Measurements from ENCODE around the gene FAM131A.

FAM131A gene

DNA sequence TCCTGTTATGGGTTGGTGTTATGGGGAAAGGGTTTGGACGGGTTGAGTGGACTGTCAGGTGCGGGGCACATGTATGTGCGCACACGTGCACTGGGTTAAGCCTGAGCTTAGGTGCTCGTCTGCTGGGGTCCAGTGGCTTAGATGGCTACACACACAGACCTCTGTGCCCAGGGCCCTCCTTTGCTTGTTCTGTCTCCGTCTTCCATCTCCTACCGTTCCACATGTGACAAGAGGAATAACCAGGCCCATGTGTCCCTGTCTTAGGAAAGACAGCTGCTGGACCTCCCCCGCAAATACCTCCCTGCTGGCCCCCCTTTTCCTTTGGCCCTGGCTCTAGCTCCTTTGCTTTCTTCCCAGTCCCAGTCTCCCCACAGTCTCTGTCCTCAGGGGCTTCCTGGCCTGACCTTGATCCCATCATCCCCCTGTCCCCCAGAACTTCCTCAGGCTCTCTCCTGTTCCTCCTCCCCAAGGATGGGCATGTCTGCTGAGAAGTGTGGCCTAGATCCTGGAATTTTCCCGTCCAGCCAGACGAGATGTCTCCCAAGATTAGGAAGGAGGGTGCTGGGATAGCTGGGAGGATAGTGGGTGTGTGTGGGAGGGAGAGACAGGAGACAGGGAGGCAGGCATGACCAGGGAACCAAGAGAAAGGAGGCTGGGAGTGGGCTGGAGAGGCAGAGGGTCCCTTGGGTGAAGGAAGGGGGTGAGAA, 41.4 kb downstream of the FAM131A start:
- peak; percentile 47 for DNase-seq (ENCODE audit: low spot score)

DNA sequence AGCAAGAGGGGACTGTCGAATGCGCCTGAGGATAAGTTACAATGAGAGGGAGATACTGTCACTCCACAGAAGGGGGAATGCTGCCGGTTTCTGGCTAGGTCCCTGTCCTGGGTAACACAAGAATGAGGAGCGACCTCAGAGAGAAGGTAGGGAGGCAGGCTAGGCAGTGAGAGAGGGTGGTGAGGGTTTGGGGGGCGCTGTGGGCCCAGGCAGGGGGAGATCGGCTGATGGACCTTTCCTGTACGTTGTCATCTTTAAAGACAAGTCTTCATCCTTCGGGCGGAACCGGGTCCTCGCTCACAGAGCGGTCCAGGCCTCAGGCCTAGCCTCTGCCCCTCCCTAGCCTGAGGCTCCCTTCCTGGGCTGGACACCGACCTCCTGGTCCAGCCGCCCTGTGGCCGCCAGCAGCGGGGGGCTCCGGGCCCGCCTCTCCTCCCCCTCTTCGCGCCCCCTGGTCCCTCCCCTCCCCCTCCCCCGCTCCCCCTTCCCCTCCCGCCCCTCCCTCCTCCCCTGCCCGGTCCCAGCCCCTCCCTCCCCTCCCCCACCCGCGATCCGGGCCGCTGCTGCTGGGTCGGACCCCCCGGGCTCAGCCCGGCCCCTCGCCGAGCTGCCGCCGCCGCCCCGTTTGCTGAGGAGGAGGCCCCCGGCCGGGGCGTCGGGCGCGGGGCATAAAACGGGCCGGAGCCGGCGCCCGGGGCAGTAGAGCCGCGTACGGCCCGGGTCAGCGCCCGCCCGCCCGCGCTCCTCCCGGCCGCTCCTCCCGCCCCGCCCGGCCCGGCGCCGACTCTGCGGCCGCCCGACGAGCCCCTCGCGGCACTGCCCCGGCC, 42.2 kb downstream of the FAM131A start, which contains the start of gene CHRD:
Gene CHRD, plus strand, starts transcription at position 697 of the 827 bp plus-strand sequence. CDS start 265 bp downstream, outside the sequence.
- DNase-seq (ENCODE audit: low spot score): no peak

DNA sequence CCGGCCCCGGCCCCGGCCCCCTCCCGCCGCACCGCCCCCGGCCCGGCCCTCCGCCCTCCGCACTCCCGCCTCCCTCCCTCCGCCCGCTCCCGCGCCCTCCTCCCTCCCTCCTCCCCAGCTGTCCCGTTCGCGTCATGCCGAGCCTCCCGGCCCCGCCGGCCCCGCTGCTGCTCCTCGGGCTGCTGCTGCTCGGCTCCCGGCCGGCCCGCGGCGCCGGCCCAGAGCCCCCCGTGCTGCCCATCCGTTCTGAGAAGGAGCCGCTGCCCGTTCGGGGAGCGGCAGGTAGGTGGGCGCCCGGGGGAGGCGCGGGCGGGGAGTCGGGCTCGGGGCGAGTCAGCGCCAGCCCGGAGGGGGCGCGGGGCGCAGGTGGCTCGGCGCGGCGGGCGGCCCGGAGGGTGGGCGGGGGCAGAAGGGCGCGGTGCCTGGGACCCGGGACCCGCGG, 42.8 kb downstream of the FAM131A start:
- DNase-seq (ENCODE audit: low spot score): peak; percentile 82

DNA sequence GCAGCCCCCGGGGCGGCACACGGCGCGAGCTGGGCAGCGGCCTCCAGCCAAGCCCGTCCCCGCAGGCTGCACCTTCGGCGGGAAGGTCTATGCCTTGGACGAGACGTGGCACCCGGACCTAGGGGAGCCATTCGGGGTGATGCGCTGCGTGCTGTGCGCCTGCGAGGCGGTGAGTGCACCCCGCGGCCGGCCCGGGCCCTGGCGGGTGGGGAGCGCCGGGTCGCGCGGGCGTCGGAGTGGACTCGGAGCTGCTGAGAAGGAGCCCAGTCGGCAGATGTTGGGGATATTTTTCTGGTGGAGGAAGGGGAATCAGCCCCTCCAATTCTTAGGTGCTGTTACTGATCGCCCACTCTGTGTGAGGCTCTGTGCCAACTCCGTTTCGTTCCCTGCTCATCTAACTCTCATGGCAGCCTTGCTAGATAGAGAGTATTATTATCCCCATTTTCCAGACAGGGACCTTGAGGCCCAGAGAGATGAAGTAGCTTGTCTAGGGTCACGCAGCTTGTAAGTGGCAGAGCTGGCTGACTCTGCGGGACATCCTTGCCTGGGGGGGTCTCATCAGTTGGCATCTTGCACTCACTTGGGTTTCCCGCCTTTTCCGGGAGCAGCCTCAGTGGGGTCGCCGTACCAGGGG, 43.3 kb downstream of the FAM131A start:
- DNase-seq (ENCODE audit: low spot score): no peak

DNA sequence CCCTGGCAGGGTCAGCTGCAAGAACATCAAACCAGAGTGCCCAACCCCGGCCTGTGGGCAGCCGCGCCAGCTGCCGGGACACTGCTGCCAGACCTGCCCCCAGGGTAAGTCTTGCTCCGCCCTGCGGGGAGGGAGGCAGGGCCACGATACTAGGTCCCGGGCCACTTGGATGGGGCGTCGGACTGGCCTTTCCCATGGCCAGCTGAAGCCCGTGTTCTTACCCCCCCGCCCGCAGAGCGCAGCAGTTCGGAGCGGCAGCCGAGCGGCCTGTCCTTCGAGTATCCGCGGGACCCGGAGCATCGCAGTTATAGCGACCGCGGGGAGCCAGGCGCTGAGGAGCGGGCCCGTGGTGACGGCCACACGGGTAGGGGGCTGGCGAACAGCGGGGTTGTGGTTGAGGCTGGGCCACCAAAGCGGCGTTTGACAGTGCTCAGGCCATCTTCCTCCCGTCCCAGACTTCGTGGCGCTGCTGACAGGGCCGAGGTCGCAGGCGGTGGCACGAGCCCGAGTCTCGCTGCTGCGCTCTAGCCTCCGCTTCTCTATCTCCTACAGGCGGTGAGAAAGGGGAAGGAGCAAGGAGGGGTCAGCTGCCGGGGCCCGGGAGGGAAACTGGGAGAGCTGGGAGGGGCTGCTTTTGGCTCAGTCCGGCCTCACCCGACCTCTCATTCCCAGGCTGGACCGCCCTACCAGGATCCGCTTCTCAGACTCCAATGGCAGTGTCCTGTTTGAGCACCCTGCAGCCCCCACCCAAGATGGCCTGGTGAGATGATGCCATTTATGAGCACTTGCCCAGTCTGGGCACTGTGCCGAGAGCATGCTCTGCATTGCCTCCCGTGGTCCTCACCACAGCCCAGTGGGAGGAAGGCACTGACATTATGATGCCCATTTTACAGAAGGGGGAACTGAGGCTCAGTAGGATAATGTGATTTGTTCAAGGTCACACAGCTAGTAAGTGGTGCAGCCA, 44.1 kb downstream of the FAM131A start:
- peak; percentile 48 for DNase-seq (ENCODE audit: low spot score)

DNA sequence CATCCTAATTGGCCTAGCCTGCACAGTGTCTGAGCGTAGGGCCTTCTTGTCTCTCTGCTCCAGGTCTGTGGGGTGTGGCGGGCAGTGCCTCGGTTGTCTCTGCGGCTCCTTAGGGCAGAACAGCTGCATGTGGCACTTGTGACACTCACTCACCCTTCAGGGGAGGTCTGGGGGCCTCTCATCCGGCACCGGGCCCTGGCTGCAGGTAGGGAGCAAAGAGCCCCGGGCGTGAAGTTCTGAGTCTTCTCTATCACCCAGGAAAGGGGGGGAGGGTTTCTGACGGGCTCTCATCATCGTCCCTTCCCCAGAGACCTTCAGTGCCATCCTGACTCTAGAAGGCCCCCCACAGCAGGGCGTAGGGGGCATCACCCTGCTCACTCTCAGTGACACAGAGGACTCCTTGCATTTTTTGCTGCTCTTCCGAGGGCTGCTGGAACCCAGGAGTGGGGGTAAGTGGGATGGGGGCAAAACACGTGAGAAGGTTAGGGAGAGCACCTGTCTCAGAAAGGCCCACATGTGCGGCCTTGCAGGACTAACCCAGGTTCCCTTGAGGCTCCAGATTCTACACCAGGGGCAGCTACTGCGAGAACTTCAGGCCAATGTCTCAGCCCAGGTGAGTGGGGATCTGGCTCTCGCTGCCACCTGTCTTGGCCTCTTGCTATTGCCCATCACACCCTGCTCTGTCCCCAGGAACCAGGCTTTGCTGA, 45.1 kb downstream of the FAM131A start:
- DNase-seq (ENCODE audit: low spot score): no peak

DNA sequence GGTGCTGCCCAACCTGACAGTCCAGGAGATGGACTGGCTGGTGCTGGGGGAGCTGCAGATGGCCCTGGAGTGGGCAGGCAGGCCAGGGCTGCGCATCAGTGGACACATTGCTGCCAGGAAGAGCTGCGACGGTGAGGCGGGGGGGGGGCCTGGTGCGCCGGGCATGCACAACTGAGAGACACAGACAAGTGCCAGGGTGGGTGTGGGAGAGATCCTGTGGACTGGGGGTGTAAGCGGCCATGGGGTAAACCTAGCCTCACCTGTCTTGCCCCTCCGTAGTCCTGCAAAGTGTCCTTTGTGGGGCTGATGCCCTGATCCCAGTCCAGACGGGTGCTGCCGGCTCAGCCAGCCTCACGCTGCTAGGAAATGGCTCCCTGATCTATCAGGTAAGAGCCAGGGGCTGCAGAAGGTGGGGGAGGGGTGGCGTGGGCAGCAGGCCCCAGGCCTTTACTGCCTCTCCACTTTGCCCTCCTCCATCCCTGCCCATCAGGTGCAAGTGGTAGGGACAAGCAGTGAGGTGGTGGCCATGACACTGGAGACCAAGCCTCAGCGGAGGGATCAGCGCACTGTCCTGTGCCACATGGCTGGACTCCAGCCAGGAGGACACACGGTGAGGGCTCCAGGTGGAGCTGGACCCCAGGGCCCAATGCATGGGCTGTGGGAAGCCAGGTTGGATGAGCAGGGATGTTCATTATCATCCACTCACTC, 45.8 kb downstream of the FAM131A start:
- DNase-seq (ENCODE audit: low spot score): no peak

DNA sequence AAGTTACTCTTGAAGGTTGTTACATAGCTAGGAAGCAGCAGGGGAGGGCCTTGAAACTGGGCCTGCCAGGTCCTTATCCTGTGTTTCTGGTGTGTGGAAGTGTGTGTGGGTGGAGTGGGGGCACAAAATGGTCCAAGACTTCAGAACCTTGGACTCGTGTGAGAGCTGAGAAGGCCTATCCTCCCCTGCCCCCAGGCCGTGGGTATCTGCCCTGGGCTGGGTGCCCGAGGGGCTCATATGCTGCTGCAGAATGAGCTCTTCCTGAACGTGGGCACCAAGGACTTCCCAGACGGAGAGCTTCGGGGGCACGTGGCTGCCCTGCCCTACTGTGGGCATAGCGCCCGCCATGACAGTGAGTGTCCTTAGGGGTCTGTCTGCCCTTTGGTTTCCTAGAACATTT, 46.9 kb downstream of the FAM131A start:
- DNase-seq (ENCODE audit: low spot score): no peak

DNA sequence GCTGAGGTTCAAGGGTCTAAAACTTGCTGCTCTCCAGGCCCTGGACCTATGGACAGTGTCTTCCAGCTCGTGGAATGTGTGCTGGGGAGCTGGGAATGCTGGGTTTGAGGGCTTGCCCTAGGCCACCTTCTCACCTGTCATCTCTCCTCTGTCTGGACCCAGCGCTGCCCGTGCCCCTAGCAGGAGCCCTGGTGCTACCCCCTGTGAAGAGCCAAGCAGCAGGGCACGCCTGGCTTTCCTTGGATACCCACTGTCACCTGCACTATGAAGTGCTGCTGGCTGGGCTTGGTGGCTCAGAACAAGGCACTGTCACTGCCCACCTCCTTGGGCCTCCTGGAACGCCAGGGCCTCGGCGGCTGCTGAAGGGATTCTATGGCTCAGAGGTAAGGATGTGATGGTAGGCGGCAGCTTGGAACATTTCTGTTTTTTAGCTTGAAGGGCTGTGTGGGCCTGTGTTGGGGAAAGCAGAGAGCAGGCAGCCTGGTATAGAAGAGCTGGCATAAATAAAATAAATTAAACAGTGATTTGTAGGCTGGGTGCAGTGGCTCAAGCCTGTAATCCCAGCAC, 47.5 kb downstream of the FAM131A start:
- DNase-seq (ENCODE audit: low spot score): no peak

DNA sequence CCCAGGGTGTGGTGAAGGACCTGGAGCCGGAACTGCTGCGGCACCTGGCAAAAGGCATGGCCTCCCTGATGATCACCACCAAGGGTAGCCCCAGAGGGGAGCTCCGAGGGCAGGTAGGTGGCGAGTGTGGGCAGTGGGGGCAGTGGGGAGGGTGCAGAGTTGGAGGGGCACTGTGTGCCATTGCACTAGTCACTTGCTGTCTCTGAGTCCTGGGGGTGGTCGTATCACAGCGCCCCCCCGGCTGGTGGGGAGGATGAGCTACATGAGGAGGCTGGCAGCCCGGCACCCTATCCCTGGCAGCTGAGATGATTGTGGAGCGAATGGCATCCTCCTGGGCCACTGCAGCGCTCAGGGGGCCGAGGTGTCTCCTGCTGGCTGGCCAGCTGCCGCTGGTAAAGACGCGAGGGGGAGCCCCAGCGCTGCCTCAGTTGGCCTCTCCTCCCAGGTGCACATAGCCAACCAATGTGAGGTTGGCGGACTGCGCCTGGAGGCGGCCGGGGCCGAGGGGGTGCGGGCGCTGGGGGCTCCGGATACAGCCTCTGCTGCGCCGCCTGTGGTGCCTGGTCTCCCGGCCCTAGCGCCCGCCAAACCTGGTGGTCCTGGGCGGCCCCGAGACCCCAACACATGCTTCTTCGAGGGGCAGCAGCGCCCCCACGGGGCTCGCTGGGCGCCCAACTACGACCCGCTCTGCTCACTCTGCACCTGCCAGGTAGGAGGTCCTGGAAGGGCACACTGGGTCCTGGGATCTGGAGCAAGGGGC, 48.8 kb downstream of the FAM131A start:
- DNase-seq (ENCODE audit: low spot score): no peak

DNA sequence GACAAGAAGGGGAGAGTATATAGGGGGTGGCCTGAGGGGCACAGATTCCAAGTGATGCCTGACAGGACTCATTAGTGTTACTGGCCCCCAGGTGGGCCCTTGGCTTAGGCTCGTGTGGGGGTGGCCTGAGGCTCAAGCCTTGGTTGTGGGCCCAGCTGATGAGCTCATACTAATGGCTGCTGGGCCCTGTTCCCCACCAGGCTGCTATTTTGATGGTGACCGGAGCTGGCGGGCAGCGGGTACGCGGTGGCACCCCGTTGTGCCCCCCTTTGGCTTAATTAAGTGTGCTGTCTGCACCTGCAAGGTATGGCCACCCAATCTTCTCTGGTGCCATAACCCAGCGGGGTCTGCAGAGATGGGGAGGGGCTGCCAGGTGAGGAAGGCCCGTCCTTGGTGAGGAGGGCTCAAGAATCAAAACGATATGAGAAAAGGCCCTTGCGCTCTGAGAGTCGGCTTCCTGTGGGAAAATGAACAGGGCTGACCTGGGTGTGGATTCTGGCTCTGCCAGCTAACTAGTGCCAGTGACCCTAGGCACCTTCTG, 49.8 kb downstream of the FAM131A start:
- DNase-seq (ENCODE audit: low spot score): no peak

DNA sequence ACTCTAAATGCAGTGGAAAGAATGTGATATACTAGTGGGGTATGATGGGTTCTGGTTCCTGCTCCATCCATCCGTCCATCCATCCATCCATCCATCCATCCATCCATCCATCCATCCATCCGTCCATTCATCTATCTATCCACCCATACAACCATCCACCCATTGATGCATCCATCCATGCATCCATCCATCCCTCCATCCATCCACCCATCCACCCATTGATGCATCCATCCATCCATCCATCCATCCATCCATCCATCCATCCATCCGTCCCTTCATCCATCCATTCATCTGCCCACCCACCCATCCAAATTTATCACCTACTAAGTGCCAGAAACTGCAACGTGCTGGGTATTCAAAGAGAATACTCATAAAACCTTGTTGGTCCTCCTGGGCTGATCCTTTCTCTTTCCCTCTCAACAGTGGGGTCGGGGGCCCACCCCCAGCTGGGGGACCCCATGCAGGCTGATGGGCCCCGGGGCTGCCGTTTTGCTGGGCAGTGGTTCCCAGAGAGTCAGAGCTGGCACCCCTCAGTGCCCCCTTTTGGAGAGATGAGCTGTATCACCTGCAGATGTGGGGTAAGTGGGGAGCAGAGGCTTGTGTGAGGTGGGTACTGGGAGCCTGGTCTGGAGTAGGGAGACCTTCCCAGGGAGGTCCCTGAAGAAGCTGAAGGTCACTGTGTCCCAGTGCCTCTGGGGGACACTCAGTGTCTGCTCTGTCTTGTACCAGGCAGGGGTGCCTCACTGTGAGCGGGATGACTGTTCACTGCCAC, 51.0 kb downstream of the FAM131A start:
- DNase-seq (ENCODE audit: low spot score): no peak

DNA sequence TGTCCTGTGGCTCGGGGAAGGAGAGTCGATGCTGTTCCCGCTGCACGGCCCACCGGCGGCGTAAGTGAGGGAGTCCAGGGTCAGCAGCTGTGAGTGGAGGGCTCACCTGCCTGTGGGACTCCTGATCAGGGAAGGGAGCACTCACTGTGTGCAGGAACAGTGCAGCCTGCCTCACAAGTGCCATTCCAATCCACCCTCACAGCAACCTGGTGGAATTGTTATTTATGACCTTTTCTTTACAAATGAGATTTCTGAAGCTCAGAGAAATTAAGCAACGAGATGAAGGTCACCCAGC, 51.5 kb downstream of the FAM131A start:
- no peak for DNase-seq (ENCODE audit: low spot score)

DNA sequence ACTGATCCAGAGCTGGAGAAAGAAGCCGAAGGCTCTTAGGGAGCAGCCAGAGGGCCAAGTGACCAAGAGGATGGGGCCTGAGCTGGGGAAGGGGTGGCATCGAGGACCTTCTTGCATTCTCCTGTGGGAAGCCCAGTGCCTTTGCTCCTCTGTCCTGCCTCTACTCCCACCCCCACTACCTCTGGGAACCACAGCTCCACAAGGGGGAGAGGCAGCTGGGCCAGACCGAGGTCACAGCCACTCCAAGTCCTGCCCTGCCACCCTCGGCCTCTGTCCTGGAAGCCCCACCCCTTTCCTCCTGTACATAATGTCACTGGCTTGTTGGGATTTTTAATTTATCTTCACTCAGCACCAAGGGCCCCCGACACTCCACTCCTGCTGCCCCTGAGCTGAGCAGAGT, 52.0 kb downstream of the FAM131A start:
- DNase-seq (ENCODE audit: low spot score): no peak

DNA sequence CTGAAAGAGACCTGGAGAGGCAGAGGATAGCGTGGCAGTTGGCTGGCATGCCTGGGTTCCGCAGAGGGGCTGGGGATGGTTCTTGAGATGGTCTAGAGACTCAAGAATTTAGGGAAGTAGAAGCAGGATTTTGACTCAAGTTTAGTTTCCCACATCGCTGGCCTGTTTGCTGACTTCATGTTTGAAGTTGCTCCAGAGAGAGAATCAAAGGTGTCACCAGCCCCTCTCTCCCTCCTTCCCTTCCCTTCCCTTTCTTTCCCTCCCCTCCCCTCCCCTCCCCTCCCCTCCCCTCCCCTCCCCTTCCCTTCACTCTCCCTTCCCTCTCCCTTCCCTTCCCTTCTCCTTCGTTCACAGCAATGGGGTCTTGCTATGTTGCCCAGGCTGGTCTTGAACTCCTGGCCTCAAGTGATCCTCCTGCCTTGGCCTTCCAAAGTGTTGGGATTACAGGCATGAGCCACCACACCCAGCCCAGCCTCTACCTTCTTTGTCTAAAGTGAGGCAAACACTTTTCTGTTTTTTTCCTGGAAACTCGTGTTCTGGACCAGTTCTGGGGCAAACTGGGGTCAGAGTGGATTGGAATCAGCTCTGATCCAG, 52.6 kb downstream of the FAM131A start:
- DNase-seq (ENCODE audit: low spot score): no peak

DNA sequence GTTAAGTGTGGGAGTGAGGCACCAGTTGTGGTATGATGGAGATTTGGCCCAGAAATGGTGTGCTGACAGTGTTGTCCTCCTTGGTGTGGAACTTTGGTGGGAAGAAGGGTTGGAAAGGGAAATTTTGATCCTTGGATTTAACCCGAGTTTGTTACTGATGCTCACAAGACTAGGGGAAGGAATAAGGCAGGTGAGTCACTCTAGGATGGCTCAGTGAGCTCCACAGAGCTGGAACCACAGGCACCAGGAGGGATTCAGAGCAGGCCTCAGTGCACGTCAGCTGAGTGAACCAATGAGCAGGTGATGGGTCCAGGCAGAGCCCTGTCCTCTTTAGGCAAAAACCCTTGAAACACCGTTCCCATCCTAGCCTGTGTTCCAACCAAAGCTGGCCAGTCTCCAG, 53.9 kb downstream of the FAM131A start:
- no peak for DNase-seq (ENCODE audit: low spot score)

DNA sequence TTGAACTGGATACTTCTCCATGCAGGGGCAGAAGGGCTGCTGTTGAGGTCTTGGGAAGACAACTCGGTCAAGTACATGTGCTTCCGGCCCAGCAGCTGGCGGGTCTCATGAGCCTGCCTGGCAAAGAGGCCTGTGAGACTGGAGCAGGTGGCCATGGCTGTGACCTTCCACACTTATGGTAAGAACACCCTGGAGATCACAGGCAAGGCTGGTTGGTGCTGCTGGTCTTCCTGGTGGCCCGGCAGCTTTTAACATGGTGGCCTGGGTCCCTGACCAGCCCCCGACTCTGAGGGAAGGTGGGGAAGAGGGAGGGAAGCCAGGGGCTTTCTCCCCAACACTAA, 57.9 kb downstream of the FAM131A start:
- no peak for DNase-seq (ENCODE audit: low spot score)

Data from hepatic stellate cell (primary cell).